Suprapubic skin (tissue), 3 donors: ENCODE results near the gene GNG4.

ENCODE experiments used
- POLR2AphosphoS5 ChIP-seq, 3 donors: sonication (generic); formaldehyde crosslinking; IDR thresholded peaks; one replicate each; pipeline ENCODE4 v1.6.1; 2017; ENCODE audit warnings: antibody characterized with exemption in 3 of 3
- TF ChIP-seq, protein P1 (sequence below), 2 donors: fragments of 200-600 bp in 1 of 2; fragments of 450-650 bp in 1 of 2; sonication (generic) in 1 of 2; IDR thresholded peaks; one replicate each; pipeline ENCODE4 v1.5.1; 2016 to 2019; ENCODE audit warnings: antibody characterized with exemption in 2 of 2, mild to moderate bottlenecking in 1 of 2, moderate library complexity in 1 of 2

DNA sequence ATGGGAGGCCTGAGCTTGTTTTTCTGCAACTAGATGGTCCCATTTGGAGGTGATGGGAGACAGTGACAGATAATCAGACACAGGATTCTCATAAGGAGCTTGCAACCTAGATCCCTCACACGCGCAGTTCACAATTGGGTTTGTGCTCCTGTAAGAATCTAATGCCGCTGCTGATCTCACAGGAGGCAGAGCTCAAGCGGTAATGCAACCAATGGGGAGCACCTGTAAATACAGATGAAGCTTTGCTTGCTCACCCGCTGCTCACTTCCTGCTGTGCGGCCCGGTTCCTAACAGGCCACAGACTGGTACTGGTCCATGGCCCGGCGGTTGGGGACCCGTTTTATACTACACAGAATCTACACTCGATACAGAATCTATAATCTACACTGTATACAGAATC, 92.8 kb downstream of the GNG4 start:
- TF ChIP-seq, protein P1, sequence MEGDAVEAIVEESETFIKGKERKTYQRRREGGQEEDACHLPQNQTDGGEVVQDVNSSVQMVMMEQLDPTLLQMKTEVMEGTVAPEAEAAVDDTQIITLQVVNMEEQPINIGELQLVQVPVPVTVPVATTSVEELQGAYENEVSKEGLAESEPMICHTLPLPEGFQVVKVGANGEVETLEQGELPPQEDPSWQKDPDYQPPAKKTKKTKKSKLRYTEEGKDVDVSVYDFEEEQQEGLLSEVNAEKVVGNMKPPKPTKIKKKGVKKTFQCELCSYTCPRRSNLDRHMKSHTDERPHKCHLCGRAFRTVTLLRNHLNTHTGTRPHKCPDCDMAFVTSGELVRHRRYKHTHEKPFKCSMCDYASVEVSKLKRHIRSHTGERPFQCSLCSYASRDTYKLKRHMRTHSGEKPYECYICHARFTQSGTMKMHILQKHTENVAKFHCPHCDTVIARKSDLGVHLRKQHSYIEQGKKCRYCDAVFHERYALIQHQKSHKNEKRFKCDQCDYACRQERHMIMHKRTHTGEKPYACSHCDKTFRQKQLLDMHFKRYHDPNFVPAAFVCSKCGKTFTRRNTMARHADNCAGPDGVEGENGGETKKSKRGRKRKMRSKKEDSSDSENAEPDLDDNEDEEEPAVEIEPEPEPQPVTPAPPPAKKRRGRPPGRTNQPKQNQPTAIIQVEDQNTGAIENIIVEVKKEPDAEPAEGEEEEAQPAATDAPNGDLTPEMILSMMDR (IDR thresholded peaks at IDR 0.05), result no peak
- no peak for TF ChIP-seq POLR2AphosphoS5 (IDR thresholded peaks at IDR 0.05)
